ENCODE results near the gene GLIS2.

Gene GLIS2

GRCh38 chr16:4277987-4278513, 37.8 kb upstream of the GLIS2 start:
- no peak for TF ChIP-seq Cebpa-rat (IDR thresholded peaks at IDR 0.05)
- no peak overlapping the region for H3K4me2 ChIP-seq
- no peak overlapping the region for H3K9ac ChIP-seq
- 0 out of 2 replicates have a peak, but pooled peaks cover 11% of the 10 kb centered on the region for H3K9me3 ChIP-seq
- H3K4me3 ChIP-seq, result no peak overlapping the region
- 0 out of 2 replicates have a peak, but pooled peaks cover 7% of the 10 kb centered on the region for H3K36me3 ChIP-seq
- H4K20me1 ChIP-seq, result no peaks in the 10 kb centered on the region
- H3K4me1 ChIP-seq, result peaks cover 36% of the 10 kb centered on the region
- no peaks in the 10 kb centered on the region for H3K27me3 ChIP-seq
- H3K27ac ChIP-seq, result no peak overlapping the region

DNA sequence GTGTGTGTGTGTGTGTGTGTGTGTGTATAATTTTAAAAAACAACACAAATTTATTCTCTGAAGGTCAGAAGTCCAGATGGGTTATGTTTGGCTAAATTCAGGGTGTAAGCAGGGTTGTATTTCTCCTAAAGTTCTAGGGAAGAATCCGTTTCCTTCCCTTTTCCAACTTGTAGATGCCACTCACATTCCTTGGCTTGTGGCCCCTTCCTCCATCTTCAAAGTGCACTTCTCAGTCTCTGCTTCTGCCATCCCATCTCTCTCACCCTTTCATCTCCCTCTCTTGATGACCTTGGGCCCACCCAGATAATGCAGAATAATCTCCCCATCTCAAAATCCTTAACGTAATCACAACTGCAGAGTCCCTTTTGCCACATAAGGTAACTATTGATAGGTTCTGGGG, 35.2 kb upstream of the GLIS2 start:
- Histone ChIP-seq H3K36me3 (peaks cover 12% of the 10 kb centered on the region; the same call in 1 of the 2 replicates), H3K27me3 (no peaks in the 10 kb centered on the region), H3K9ac (no peak overlapping the region), H3K27ac (no peak overlapping the region), H4K20me1 (no peaks in the 10 kb centered on the region), H3K9me3 (0 out of 2 replicates have a peak, but pooled peaks cover 11% of the 10 kb centered on the region), H3K4me3 (no peak overlapping the region), H3K4me2 (no peak overlapping the region), H3K4me1 (peaks cover 28% of the 10 kb centered on the region)
- TF ChIP-seq Cebpa-rat (IDR thresholded peaks at IDR 0.05), result no peak

DNA sequence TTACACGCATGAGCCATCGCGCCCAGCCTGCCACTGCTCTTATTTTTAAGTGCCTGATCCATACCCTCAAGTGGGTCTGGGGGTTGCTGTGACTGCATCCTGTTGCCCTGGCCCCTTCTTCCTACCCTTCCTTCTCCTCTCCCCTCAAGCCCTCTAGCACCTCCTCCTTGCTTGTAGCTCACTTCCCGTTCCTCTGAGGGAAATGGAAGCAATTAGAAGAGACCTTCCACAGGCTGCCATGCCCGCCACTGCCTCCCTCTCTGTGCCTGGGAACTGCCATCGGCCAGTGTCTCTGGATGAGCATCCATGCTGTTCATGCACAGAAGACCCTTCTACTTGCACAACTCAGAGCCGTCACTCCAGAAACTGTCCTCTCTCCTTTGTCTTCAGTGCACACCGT, 32.4 kb upstream of the GLIS2 start:
- 0 out of 2 replicates have a peak overlapping the region, but pooled peaks have one; percentile 30 for H3K4me2 ChIP-seq
- 0 out of 2 replicates have a peak, but pooled peaks cover 11% of the 10 kb centered on the region for H3K9me3 ChIP-seq
- TF ChIP-seq Cebpa-rat (IDR thresholded peaks at IDR 0.05), result no peak
- H3K36me3 ChIP-seq, result peaks cover 12% of the 10 kb centered on the region; the same call in 1 of the 2 replicates
- no peak overlapping the region for H3K9ac ChIP-seq
- H3K4me1 ChIP-seq, result peaks cover 37% of the 10 kb centered on the region
- H3K27me3 ChIP-seq, result no peaks in the 10 kb centered on the region
- H3K27ac ChIP-seq, result no peak overlapping the region
- no peaks in the 10 kb centered on the region for H4K20me1 ChIP-seq
- no peak overlapping the region for H3K4me3 ChIP-seq

DNA sequence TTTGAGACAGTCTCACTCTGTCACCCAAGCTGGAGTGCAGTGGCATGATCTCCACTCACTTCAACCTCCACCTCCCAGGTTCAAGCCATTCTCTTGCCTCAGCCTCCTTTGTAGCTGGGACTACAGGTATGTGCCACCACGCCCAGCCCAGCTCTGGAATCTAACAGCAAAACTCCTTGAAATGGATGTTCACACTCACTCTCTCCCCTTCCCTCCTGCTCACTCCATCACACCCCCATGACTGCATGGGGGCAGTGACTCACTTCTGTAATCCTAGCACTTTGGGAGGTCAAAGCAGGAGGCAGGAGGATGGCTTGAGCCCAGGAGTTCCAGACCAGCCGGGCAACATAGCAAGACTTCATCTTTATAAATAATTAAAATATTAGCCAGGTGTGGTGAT, 31.9 kb upstream of the GLIS2 start:
- Histone ChIP-seq H3K4me1 (peaks cover 41% of the 10 kb centered on the region), H3K27me3 (no peaks in the 10 kb centered on the region), H3K4me2 (0 out of 2 replicates have a peak overlapping the region, but pooled peaks have one; percentile 30), H3K4me3 (no peak overlapping the region), H3K27ac (no peak overlapping the region), H3K9me3 (0 out of 2 replicates have a peak, but pooled peaks cover 11% of the 10 kb centered on the region), H4K20me1 (no peaks in the 10 kb centered on the region), H3K9ac (no peak overlapping the region), H3K36me3 (peaks cover 12% of the 10 kb centered on the region; the same call in 1 of the 2 replicates)
- no peak for TF ChIP-seq Cebpa-rat (IDR thresholded peaks at IDR 0.05)

DNA sequence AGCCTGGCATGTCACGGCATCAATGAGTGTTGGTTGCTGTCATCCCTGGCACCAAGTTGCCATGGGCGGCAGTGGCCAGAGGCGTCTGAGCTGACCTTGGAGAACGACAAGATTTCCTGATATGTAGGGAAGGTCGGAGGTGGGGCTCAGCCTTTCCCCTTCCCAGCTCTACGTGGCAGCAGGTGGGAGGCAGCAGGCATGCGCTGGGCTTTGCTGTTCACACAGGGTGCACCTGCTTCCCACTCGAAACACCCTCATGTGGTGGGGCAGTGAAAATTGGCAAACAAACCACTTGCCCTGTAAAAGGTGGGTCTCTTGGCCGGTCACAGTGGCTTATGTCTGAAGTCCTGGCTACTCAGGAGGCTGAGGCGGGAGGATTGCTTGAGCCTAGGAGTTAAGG, 30.7 kb upstream of the GLIS2 start:
- no peak overlapping the region for H3K4me2 ChIP-seq
- H3K9ac ChIP-seq, result no peak overlapping the region
- no peaks in the 10 kb centered on the region for H4K20me1 ChIP-seq
- 0 out of 2 replicates have a peak, but pooled peaks cover 11% of the 10 kb centered on the region for H3K9me3 ChIP-seq
- peaks cover 49% of the 10 kb centered on the region for H3K4me1 ChIP-seq
- H3K4me3 ChIP-seq, result no peak overlapping the region
- no peak overlapping the region for H3K27ac ChIP-seq
- no peaks in the 10 kb centered on the region for H3K27me3 ChIP-seq
- H3K36me3 ChIP-seq, result peaks cover 12% of the 10 kb centered on the region; the same call in 1 of the 2 replicates
- TF ChIP-seq Cebpa-rat (IDR thresholded peaks at IDR 0.05), result no peak

DNA sequence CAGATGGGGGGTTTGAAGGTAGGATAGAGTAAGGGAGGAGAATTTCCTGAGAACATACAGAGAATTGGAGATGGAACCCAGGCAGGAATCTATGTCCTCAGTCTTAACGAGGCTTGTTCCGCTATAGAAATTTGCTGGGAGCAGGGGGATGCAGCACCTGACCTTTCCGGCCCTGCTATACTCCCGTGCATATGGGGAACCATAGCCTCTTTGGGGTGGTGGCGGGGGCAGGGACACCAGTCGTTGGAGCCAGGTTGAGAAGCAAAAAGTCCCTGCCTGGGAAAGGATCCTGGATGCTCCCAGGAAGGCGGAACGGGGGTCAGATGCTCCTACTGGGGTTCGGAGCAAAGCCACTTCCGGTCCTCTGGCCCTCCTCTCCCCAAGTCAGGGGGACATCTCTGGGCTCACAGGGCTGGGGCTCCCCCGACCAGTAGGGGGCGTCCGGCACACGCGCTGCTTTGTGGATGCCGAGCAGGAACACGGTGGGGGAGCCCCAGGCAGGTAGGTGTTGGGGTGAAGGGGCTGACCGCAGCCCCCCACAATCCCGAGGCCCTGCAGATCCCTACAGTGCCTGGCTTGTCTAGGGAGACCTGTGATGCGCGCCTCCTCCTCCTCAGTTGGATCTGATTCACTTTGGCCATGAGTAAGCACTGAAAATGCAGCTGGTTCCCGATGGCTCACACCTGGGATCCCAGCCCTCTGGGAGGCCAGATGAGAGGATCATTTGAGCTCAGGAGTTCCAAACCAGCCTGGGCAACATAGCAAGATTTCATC, 27.5 kb upstream of the GLIS2 start:
- Histone ChIP-seq H3K4me2 (peak overlapping the region; percentile 35), H3K27me3 (no peaks in the 10 kb centered on the region), H3K4me3 (no peak overlapping the region), H3K36me3 (peaks cover 5% of the 10 kb centered on the region; the same call in 1 of the 2 replicates), H3K9me3 (no peaks in the 10 kb centered on the region), H3K4me1 (peaks cover 61% of the 10 kb centered on the region), H3K9ac (no peak overlapping the region), H4K20me1 (0 out of 2 replicates have a peak, but pooled peaks cover 1% of the 10 kb centered on the region), H3K27ac (no peak overlapping the region)
- TF ChIP-seq Cebpa-rat (IDR thresholded peaks at IDR 0.05), result no peak

DNA sequence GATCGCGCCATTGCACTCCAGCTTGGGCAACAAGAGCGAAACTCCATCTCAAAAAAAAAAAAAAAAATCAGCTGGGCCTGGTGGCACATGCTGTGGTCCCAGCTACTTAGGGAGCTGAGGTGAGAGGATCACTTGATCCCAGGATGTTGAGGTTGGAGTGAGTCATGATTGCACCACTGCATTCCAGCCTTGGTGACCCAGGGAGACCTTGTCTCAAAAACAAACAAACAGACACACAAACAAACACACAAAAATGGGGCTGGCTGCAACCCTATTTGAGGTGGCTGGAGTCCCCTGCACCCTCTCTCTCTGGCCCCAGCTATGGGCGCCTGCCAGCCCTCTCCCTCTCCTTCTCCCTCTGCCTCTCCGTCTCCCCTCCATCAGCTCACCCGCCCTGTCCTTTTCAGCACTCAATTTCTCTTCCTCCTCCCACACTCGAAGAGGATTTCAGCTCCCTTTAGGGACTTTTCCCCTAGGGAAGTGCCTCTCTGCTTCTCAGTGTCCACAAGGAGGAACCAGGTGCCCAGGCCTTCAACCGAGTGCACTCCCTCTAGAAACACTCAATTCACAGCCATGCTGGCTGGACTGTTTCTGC, 25.5 kb upstream of the GLIS2 start:
- Histone ChIP-seq H4K20me1 (peaks cover 13% of the 10 kb centered on the region; the same call in 1 of the 2 replicates), H3K4me3 (no peak overlapping the region), H3K4me1 (peaks cover 73% of the 10 kb centered on the region), H3K36me3 (peaks cover under 1% of the 10 kb centered on the region; the same call in 1 of the 2 replicates), H3K9me3 (no peaks in the 10 kb centered on the region), H3K9ac (no peak overlapping the region), H3K4me2 (peak overlapping the region; percentile 67), H3K27ac (peak overlapping the region; percentile 44), H3K27me3 (no peaks in the 10 kb centered on the region)
- TF ChIP-seq Cebpa-rat (IDR thresholded peaks at IDR 0.05), result no peak

GRCh38 chr16:4291699-4292098, 24.2 kb upstream of the GLIS2 start:
- Histone ChIP-seq H3K9me3 (no peaks in the 10 kb centered on the region), H3K4me1 (peaks cover 71% of the 10 kb centered on the region), H3K4me2 (no peak overlapping the region), H3K4me3 (no peak overlapping the region), H3K27me3 (no peaks in the 10 kb centered on the region), H3K27ac (no peak overlapping the region), H4K20me1 (peaks cover 13% of the 10 kb centered on the region; the same call in 1 of the 2 replicates), H3K36me3 (no peaks in the 10 kb centered on the region), H3K9ac (no peak overlapping the region)
- TF ChIP-seq Cebpa-rat (IDR thresholded peaks at IDR 0.05), result no peak

DNA sequence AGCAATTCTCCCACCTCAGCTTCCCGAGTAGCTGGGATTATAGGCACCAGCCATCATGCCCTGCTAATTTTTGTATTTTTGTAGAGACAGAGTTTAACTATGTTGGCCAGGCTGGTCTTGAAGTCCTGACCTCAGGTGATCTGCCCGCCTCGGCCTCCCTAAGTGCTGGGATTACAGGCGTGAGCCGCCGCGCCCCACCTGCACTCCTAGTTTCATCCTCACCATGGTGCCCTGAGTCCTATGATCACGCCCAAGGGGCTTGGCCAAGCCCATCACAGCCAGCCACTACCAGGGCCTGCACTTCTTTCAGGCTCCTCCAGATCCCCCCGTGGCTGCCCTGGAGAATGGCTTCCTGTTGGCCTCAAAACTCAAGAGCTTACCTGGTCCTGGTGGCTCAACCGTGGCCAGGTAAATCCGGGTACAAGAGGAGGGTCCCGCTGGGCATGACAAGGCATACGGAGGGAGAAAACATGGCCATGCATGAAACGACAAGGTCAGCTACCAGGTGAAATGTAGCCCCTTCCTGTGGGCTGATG, 22.6 kb upstream of the GLIS2 start:
- Histone ChIP-seq H3K4me1 (peaks cover 70% of the 10 kb centered on the region), H3K27ac (peak overlapping the region; percentile 33; the same call in 1 of the 2 replicates), H3K4me2 (peak overlapping the region; percentile 55), H3K9ac (peak overlapping the region; percentile 54; the same call in 1 of the 2 replicates), H4K20me1 (peaks cover 19% of the 10 kb centered on the region; the same call in 1 of the 2 replicates), H3K27me3 (no peaks in the 10 kb centered on the region), H3K9me3 (no peaks in the 10 kb centered on the region), H3K4me3 (no peak overlapping the region), H3K36me3 (peaks cover 4% of the 10 kb centered on the region; the same call in 1 of the 2 replicates)
- no peak for TF ChIP-seq Cebpa-rat (IDR thresholded peaks at IDR 0.05)

All from BLaER1 (cell line).